NCI-H2081 treated with DMSO at 0.1 percent for 48 hours (cell line): ENCODE data around the gene MAGEA9B.
"Not testable (repeated sequence)": the region's sequence is repeated elsewhere in the genome, so short reads cannot be mapped to it uniquely, and the experiment has no call there.

Experiments
- DNase-seq: peaks from one replicate; lab custom pipeline; 2025; lab: John Stamatoyannopoulos, UW

The MAGEA9B gene

DNA sequence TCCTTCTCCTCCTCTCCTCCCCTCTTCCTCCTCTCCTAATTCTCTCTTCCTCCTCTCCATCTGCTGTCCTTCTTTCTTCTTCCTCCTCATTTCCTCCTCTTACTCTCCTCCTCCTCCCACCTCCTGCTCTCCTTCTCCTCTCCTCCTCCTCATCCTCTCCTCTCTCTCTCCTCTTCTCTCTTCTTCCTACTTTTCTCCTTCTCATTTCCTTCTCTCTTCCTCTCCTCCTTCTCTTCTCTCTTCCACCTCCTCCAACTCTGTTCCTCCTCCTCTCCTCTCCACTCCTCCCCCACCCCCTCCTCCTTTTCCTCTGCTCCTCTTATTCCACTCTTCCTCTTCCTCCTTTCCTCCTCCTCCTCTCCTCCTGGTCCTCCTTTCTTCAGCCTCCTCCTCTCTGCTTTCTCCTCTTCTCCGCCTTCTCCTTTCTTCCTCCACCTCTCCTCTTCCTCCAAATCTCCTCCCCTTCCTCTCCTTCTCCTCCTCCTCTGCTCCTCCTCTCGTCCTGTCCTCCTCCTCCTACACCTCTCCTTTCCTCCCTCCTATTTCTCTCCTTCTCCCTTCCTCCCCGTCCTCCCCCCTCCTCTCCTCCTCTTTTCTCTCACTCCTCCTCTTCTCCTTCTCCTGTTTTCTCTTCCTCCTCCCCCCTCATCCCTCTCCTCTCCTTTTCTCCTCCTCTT is 52.2 kb downstream of the MAGEA9B start:
- DNase-seq = not testable (repeated sequence)

GRCh38 chrX:149533999-149534398 is 53.3 kb downstream of the MAGEA9B start:
- DNase-seq = not testable (repeated sequence)

GRCh38 chrX:149532868-149533267 is 54.4 kb downstream of the MAGEA9B start:
- DNase-seq = not testable (repeated sequence)
